NCI-H1930 (cell line): ENCODE measurements around the gene LENEP.
"Not testable (repeated sequence)": the region's sequence is repeated elsewhere in the genome, so short reads cannot be mapped to it uniquely, and the experiment has no call there.

Experiments used
- DNase-seq, 2 experiments: peaks; one replicate each; lab custom pipeline; 2025; lab: John Stamatoyannopoulos, UW

LENEP gene

DNA sequence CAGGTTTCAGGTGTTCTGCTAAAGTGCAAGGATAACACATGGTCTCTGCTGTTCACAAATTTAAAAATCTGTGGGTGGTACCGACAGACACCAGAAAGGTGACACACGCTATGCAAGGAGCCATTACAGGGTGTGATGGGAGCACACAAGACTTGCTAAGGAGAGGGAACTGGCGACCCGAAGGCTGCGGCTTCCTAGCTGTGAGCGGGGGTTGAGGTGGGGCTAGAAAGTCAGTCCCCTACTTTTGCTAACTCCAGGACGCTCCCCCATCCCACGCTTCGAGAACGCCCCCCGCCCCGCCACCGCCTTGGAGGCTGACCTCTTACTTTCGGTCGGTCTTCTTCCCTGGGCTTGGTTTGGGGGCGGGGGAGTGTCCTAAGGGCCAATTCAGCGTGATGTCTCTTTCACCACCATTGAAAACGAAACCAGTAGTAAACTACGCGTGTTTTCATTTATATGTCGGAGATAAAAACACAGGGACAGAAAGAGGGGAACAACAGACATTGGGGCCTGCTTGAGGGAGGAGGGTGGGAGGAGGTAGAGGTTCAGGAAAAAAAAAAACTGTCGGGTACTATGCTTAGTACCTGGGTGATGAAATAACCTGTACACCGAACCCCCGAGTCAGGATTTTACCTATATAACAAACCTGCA, 17.9 kb upstream of the LENEP start:
- no peak for DNase-seq

DNA sequence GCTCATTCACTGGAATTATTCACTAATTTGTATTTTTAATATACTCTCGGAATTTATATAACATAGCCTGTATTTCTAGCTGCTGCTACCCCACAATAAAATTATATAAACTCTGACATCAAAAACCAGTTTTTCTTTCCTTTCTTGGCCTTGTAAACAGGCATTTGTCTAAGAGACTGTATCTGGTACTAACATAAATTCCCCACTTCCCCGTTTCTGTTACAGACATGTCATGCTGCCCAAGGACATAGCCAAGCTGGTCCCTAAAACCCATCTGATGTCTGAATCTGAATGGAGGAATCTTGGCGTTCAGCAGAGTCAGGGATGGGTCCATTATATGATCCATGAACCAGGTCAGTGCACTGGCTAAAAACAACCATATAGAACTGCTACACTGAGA, 15.6 kb upstream of the LENEP start:
- DNase-seq = not testable (repeated sequence)

DNA sequence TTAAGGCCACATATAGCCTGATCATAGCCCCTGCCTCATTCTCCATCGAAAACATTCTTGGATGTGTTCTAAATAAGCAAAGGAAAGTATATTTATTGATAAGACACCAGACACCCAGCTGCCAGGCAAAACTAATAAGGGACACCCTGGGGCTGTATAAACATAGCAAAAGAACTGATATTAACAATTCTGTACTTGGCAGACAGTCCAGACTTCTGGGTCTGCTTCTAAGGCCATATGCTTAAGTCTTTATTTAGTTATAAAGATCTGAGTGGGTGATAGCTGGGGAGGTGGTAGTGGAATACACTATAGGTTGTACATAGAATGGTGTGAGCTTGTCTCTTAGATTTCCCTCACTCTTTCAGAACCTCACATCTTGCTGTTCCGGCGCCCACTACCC, 15.0 kb upstream of the LENEP start:
- no peak for DNase-seq

DNA sequence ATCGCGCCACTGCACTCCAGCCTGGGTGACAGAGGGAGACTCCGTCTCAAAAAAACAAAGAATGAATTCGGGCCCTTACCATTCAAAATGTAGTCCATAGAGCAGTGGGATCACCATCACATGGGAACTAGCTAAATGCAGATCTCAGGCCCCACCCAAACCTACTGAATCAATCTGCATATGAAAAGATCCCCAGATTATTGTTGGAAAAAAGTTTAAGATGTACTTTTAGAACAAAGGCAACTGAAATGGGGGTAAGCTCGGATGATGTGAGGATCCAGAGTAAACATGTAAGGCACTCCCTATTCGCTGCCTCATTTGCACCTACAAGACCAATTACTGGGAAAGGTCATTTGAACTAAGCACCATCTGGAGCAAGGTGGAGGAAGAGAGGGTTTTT, 11.0 kb upstream of the LENEP start:
- no peak for DNase-seq

DNA sequence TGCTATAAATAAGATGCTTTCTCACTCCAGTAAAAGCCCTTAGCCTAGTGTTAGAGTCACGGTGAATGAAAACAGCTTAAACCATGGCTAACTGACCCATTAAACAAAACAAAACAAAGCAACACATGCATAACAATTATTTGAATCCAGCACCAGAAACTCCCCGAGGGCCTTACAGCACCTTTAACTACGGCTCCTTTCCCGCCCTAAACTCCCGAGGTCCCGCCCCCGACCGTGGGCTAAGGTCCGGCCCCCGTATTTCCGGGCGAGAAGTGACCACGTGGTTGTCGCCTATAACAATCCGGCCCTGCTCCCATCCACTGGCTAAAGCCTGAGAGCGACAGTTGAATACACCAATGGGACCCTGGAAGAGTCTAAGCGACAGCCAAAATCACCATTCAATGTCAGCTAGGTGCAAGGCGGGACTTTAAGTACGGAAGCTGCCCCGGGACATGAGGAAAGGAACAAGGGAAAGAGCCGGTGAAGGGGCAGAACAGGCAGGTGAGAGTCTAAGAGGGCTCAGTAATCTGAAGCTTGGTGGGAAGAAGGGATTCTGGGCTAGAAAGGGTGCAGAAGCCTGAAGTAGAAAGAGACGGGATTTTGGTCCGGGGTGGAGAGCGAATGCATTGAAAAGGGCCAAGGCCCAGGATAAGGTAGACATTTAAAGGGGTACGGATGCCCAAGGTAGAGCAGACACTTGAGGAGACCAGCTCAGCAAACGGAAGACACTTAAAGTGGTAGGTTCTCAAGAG, 10.3 kb upstream of the LENEP start, which contains the start of gene FLAD1:
Gene FLAD1, plus strand, starts transcription at position 448 of the 752 bp plus-strand sequence. CDS start 351 bp downstream, outside the sequence.
- DNase-seq = peak; percentile 98 to 99

DNA sequence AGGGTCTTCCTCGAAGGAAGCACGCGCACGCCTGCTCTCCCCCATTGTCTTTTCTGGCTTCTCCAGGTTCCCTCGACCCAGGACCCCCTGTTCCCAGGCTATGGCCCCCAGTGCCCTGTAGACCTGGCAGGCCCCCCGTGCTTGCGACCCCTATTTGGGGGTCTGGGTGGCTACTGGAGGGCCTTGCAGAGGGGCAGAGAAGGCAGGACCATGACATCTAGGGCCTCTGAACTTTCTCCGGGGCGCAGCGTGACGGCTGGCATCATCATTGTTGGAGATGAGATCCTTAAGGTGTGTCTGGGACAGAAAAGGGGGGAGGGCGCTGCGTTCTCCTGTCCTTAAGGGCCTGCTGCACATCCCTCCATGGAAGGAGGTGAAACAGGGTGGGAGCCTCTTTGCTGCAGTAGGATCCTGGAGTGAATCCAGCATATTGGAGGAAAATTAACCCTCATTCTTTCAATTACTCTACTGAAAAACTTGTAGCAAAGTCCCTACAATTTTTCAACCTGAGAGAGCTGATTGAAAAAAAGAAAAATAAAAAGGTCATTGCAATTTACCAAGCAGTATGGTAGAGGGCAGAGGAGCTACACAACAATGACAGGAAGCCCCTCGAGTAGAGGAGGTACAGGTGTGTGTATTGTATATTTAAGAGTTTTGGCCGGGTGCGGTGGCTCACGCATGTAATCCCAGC, 9.5 kb upstream of the LENEP start:
- DNase-seq = no peak

DNA sequence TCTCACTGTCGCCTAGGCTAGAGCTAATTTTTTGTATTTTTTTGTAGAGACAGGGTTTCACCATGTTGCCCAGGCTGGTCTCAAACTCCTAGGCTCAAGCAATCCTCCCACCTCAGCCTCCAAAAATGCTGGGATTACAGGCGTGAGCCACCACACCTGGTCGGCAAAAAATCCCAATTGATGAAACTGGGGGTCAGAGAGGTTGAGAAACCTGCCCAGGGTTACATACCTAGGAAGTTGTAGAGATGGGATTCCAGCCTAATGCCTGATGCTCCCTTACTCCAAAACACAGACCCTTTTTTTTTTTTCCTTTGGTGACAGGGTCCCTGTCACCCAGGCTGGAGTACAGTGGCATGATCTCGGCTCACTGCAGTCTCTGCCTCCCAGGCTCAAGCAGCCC, 6.7 kb upstream of the LENEP start:
- DNase-seq = not testable (repeated sequence)

DNA sequence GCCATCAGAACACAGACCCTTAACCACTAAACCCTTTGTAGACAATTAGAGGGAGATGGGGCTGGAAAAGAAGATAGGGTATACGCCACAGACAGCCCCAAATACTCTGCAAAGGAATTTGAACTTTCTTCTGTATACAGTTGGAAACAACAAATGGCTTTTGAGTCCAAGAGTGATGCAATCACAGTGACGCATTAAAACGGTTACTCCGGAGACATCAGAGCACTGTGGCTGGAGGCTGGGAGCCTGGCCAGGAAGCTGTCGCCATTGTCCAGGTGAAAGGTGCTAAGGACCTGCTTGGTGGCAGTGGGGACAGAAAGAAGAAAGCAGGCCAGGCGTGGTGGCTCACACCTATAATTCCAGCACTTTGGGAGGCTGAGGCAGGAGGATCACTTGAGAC, 6.1 kb upstream of the LENEP start:
- no peak for DNase-seq

DNA sequence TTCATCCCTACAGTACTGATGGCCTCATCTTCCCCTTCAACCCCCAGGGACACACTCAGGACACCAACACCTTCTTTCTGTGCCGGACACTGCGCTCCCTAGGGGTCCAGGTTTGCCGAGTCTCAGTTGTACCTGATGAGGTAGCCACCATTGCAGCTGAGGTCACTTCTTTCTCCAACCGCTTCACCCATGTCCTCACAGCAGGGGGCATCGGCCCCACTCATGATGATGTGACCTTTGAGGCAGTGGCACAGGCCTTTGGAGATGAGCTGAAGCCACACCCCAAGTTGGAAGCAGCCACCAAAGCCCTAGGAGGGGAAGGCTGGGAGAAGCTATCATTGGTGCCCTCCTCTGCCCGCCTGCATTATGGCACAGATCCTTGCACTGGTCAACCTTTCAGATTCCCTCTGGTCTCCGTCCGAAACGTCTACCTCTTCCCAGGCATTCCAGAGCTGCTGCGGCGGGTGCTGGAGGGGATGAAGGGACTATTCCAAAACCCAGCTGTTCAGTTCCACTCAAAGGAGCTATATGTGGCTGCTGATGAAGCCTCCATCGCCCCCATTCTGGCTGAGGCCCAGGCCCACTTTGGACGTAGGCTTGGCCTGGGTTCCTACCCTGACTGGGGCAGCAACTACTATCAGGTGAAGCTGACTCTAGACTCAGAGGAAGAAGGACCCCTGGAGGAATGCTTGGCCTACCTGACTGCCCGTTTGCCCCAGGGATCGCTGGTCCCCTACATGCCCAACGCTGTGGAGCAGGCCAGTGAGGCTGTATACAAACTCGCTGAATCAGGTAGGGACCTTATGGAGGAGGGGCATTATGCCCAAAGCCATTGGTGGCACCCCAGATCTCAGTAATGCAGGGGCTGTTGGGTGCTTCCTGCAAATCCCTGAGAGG, 5.1 kb upstream of the LENEP start:
- no peak for DNase-seq

DNA sequence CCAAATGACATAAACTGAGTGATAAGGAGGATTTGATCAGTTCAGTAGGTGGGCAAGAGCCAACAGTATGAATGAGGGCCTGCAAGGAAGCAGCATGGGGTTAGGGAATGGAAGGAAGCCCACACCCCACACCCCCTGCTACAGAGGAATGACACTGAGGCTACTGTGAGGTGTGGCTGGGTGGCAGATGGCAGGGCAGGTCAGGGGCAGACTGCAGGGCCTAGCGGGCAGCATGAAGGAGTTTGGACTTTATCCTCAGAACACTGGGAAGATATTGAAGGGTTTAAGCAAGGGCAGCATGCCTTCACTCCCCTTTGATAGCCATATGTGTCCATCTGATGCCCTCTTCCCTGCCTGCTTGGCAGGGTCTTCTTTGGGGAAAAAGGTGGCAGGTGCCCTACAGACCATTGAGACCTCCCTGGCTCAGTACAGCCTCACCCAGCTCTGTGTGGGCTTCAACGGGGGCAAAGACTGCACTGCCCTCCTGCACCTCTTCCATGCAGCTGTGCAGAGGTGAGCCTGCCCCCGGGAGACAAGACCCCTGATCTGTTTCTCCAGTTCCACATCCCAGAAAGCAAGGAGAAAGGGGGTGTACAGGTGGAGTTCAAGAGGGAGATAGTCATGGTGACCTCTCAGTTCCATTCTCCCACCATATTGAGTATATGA, 4.1 kb upstream of the LENEP start:
- DNase-seq = no peak

DNA sequence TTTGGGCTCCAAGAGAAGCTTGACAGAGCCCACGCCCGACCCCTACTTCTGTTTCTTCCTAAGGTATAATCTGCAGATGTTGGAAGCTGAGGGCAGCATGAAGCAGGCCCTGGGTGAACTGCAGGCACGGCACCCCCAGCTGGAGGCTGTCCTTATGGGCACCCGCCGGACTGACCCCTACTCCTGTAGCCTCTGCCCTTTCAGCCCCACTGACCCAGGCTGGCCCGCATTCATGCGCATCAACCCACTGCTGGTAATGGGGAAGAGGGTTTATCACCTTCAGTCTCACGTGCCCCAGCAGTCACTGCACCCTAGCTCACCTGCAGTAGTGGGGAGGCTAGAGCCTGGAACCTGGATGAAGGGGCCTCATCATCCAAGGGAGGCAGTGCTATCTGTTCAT, 3.1 kb upstream of the LENEP start:
- no peak for DNase-seq

DNA sequence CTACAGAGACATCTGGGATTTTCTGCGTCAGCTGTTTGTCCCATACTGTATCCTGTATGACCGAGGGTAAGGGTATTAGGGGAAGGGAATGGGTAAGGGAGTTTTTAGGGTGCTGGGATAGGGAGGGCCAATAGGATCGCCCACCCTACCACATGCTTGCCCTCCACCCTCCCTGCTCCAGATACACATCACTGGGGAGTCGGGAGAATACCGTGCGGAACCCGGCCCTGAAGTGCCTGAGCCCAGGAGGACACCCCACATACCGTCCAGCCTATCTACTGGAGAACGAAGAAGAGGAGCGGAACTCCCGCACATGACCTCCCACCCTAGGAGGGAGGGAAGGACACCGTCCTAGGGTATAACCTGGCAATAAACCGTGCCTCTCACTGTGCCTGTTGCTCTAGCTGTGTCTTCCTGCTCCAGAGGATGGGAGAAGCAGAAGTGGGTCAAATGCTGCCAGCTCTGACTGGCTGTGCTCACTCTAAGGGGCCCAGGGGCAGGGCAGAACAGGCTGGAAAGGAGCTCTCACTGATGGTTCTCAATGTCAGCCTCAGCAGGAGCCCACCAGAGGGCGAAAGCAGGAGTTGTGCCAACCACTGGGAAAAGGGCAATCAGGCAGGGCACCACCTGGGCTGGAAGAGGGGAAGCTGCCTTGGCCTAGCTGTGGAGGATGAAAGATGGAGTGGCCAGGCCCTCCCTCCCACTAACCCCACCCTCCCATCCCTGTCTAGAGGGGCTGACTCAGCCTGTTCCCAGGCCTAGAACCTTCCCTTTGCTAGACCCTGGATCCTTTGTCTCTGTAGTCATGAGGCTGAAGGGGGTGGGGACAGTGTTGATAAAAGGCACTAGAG, 440 bp upstream of the LENEP start:
- no peak for DNase-seq

DNA sequence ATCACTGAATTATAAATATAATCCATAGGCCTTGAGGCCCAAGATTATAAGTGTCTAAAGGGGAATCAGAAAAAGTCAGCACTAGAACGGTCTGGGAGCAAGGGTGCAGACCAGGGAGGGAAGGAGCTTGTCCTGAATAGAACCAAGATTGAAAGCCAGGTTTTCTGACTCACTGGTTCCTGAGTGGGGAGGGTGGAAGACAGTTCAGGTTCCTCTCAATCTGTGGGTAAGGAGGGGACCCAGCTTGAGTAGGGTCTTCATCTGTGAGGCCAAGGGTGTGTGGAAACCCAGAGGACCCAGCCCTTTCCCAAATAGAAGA, 842 bp downstream of the LENEP start:
- no peak for DNase-seq

DNA sequence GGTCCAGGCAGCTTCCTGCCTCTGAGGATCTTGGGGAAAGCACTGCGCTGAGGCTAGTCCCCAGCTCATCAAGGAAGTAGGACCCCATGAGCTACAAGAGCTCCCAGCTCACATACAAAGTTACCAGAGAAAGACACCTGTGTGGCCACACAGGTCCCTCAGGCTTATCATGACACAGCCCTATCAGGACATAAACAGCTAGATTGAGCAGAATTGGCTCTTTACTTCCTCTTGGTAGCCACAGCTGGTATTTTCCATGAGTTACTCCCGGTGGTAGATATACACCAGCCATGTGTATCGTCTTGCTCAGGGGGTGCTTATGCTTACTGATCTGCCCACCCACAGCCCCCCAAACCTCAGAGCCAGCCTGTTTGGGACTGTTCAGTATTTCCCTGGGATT, 1.2 kb downstream of the LENEP start:
- DNase-seq = no peak

DNA sequence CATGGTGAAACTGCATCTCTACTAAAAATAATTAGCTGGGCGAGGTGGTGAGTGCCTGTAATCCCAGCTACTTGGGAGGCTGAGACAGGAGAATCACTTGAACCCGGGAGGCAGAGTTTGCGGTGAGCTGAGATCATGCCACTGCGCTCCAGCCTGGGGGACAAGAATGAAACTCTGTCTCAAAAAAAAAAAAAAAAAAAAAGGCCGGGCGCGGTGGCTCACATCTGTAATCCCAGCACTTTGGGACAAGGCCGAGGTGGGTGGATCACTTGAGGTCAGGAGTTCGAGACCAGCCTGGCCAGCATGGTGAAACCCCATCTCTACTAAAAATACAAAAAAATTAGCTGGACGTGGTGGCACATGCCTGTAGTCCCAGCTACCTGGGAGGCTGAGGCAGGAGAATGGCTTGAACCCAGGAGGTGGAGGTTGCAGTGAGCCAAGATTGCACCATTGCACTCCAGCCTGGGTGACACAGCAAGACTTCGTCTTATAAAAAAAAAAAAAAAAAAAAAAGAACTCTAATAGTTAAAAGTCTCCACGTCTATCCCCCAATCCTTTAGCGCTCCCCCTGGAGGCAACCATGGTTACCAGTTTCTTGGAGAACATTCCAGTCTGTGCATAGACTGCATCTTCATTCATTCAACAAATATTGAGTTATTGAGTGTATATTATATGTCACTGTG, 2.1 kb downstream of the LENEP start:
- not testable (repeated sequence) for DNase-seq

DNA sequence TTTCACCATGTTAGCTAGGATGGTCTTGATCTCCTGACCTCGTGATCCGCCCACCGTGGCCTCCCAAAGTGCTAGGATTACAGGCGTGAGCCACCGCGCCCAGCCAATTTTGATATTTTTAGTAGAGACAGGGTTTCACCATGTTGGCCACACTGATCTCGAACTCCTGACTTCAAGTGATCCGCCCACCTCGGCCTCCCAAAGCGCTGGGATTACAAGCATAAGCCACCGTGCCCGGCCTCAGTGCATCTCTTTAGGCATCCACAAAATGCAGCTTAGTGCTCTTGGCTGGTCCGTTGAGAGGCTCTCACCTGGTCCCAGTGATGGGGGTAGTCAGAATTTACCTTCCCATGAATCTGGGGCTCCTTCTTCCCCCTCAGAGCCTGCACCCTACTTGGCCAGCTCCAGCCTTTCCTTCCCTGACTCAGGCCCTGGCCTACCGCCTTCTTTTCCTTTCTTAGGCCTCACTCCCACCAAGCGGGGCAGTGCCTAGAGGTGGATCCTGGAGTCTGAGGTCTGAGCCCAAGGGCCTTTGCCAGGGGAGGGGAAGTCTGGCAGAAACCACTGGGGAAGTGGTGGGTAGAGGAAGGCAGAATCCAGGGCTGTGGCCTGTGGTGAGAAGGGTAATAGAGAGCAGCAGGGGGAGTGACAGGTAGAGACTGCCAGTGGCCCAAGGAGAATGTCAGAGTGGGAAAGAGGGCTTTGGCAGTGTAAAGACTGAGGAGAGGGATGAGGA, 3.7 kb downstream of the LENEP start:
- no peak for DNase-seq

DNA sequence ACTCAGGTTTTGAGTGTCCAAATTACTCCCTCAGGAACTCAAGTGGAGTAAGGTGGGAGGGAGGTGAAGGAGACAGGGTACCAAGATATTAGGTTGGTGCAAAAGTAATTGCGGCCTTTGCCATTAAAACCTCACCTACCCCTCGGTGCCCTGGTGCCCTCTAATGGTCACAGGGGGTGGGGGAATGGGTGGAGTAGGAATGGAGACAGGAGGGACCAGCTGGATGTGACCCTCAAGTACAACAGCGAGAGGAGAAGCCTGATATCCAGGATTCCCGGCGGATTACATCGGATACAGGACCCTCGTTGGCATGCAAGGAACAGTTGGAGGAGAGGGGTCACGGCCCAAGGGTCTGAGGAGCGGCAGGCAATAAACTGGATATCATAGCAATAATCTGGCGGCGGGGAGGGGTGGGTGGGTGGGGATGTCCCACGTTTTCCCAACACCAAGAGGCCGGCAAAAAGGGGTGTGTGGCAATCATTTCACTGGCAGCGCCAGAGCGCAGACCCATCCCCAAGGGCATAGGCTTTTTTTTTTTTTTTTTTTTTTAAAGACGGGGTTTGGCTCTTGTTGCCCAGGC, 4.9 kb downstream of the LENEP start:
- DNase-seq = no peak

DNA sequence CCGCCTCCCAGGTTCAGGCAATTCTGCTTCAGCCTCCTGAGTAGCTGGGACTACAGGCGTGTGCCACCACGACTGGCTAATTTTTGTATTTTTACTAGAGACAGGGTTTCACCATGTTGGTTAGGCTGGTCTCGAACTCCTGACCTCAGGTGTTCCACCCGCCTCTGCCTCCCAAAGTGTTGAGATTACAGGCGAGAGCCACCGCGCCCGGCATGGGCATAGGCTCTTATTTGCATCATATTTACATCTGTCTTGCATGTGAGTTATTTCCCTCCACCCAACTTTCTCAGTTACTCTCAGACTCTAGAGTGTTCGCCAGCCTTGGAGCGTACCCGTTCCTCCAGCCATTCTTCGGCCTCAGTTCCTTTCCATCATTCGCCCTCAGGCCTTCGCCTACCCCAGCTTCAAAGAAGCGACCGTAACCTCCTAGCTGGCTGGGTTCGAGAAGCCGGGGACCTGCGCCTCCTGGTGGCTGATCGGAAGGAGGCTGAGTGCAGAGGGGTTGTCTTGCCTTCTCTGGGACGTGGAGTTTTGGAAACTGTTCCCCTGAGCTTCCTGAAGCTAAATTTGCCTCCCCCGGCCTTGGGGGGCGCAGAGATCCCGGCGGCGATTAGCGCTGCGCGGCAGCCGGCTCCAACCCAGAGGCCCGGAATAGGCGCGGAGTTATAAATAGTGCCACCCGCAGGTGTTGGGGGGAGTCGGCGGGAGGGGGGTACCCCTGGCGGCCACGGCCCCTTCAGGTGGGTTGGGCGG, 5.6 kb downstream of the LENEP start:
- DNase-seq = peak; percentile 60 to 74
